Left hindlimb (tissue), 1 donor: ENCODE measurements around the gene DCLRE1B.

Experiments used
- DNase-seq: peaks from one replicate; pipeline ENCODE4 v3.0.0-alpha.2; 2018

Gene DCLRE1B

GRCh38 chr1:113887402-113888175 is 17.5 kb upstream of the DCLRE1B start, which contains the start of gene BCL2L15:
BCL2L15 (minus strand) TSS chr1:113887581; CDS start chr1:113887375, 206 bp downstream.
- no peak for DNase-seq

- DNase-seq, result no peak
Measured at GRCh38 chr1:113890816-113891215, 14.3 kb upstream of the DCLRE1B start.

GRCh38 chr1:113891631-113892220 is 13.4 kb upstream of the DCLRE1B start:
- no peak for DNase-seq

GRCh38 chr1:113893267-113893666 is 11.9 kb upstream of the DCLRE1B start:
- no peak for DNase-seq

GRCh38 chr1:113895098-113895497 is 10.0 kb upstream of the DCLRE1B start:
- no peak for DNase-seq

GRCh38 chr1:113895961-113896360 is 9.2 kb upstream of the DCLRE1B start:
- no peak for DNase-seq

- no peak for DNase-seq
Measured at GRCh38 chr1:113898241-113898814, 6.8 kb upstream of the DCLRE1B start.

GRCh38 chr1:113899111-113899510 is 6.0 kb upstream of the DCLRE1B start:
- DNase-seq, result no peak

- DNase-seq, result no peak
Measured at GRCh38 chr1:113901191-113901590, 3.9 kb upstream of the DCLRE1B start.

GRCh38 chr1:113903501-113904292 is 1.4 kb upstream of the DCLRE1B start:
- no peak for DNase-seq

GRCh38 chr1:113904293-113904673 is 843 bp upstream of the DCLRE1B start:
- DNase-seq, result no peak

- peak; percentile 49 for DNase-seq
Measured at GRCh38 chr1:113905435-113905861, 322 bp downstream of the DCLRE1B start.

- DNase-seq, result peak; percentile 74
Measured at GRCh38 chr1:113912594-113913311, 7.6 kb downstream of the DCLRE1B start.

- DNase-seq, result no peak
Measured at GRCh38 chr1:113913312-113913668, 8.2 kb downstream of the DCLRE1B start.

GRCh38 chr1:113913887-113914664 is 8.9 kb downstream of the DCLRE1B start:
- no peak for DNase-seq

GRCh38 chr1:113916974-113917373 is 11.8 kb downstream of the DCLRE1B start:
- DNase-seq, result no peak

- no peak for DNase-seq
Measured at GRCh38 chr1:113917400-113918082, 12.4 kb downstream of the DCLRE1B start.

GRCh38 chr1:113918243-113918642 is 13.1 kb downstream of the DCLRE1B start:
- DNase-seq, result no peak

GRCh38 chr1:113922957-113923356 is 17.8 kb downstream of the DCLRE1B start:
- DNase-seq, result no peak

GRCh38 chr1:113924473-113924872 is 19.3 kb downstream of the DCLRE1B start:
- no peak for DNase-seq
